Ramos (cell line): Measurements from ENCODE around the gene SLC2A6.

Source experiments
- in situ Hi-C: fragments of 300-500 bp; cut with MboI; formaldehyde crosslinking; loops from one replicate; pipeline ENCODE4 v1.14.3; 2022; ENCODE audit warnings: low sequenced_read_pairs; ENCODE audit not compliant: unreplicated experiment

The SLC2A6 gene

GRCh38 chr9:133499132-133499891 lies 20.4 kb upstream of the SLC2A6 start:
- in situ Hi-C loops: no loop called here

- in situ Hi-C loops: no loop called here
Measured at GRCh38 chr9:133496861-133497842, 18.3 kb upstream of the SLC2A6 start.

- in situ Hi-C loops: no loop called here
Measured at GRCh38 chr9:133495327-133496293, 16.7 kb upstream of the SLC2A6 start.

- in situ Hi-C loops: no loop called here
Measured at GRCh38 chr9:133494636-133495326, 15.9 kb upstream of the SLC2A6 start.

- in situ Hi-C loops: no loop called here
Measured at GRCh38 chr9:133493845-133494540, 15.1 kb upstream of the SLC2A6 start.

GRCh38 chr9:133493428-133493827 lies 14.5 kb upstream of the SLC2A6 start:
- in situ Hi-C loops: no loop called here

- in situ Hi-C loops: no loop called here
Measured at GRCh38 chr9:133492061-133493021, 13.4 kb upstream of the SLC2A6 start.

GRCh38 chr9:133491656-133491925 lies 12.7 kb upstream of the SLC2A6 start:
- in situ Hi-C loops: no loop called here

- in situ Hi-C loops: no loop called here
Measured at GRCh38 chr9:133490865-133491655, 12.2 kb upstream of the SLC2A6 start.

GRCh38 chr9:133490201-133490681 lies 11.3 kb upstream of the SLC2A6 start:
- in situ Hi-C loops: no loop called here

GRCh38 chr9:133489253-133490190 lies 10.6 kb upstream of the SLC2A6 start:
- in situ Hi-C loops: loop anchor here (10.0 kb wide), 1 partner anchor 305 kb away; no protein-coding TSS in a partner anchor

- in situ Hi-C loops: loop anchor here (10.0 kb wide), 1 partner anchor 304 kb away; no protein-coding TSS in a partner anchor
Measured at GRCh38 chr9:133488686-133489252, 9.9 kb upstream of the SLC2A6 start.

GRCh38 chr9:133487331-133487725 lies 8.4 kb upstream of the SLC2A6 start:
- in situ Hi-C loops: loop anchor here (10.0 kb wide), 1 partner anchor 303 kb away; no protein-coding TSS in a partner anchor

GRCh38 chr9:133485531-133486260 lies 6.8 kb upstream of the SLC2A6 start:
- in situ Hi-C loops: loop anchor here (10.0 kb wide), 1 partner anchor 301 kb away; no protein-coding TSS in a partner anchor
